ENCODE data around the gene KLHL21. TPM values are rescaled to one million over a fixed set of nuclear protein-coding genes. Genes with fewer than 3 reads are reported as not detected.

The KLHL21 gene
- total and polyA plus RNA-seq, 7 experiments from 2014 or later: 17.2 to 58.1 (median 31.1) TPM

DNA sequence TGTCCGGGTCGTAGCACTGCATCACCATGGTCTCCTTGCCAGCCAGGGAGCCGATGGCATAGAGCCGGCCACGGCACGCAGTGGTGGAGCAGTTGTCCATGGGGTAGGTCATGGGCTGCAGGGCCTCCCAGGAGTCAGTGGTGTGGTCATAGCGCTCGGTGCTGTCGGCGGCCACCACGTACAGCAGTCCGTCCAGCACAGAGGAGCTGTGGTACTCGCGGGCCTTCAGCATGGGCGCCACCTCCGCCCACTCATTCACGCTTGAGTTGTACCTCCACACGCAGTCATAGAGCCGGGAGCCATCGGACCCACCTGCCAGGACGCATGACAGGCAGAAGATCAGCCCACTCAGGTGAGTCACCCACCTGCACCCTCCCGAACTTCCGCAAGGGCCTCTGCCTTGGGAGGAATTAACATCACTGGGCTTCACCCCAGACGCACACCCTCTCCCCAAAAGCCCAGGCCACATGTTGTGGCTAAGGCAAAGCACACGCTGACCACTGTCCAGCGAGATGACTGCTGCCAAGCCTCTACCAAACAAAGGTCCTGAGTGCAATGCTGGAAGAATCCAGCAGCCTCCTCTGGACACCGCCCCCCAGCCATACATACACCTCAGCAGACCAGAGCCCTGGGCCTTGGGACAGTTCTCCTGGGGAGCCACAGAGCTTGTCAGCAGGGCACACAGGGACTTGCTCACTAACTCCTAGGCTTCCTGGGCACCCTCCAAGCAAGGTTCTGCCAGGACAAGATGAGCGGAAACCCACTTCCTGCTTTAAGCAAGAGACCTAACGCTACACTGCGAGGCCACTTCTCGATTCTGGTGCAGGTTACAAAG lies 3.3 kb downstream of the KLHL21 start:
- H3K27ac Mint-ChIP-seq: peak overlapping the region; percentile 59 to 97 (median 88)
- ChIA-PET CTCF (interaction anchor here (1.0 to 2.0 kb wide), 8 partner anchors 13 to 111 kb away, joined by 3 to 9 read pairs (median 6); partner anchors contain the start of genes PLEKHG5, THAP3 and ZBTB48), POLR2A (interaction anchor here (0.6 to 15.1 kb wide), 17 partner anchors 8 to 139 kb away, joined by 3 to 246 read pairs (median 9); partner anchors contain the start of genes NOL9, PHF13, TAS1R1 and THAP3)
- intact Hi-C loops (cut with micrococcal nuclease): no loop called here
- DNase-seq (peak in 8 of 9 donors; percentile 38 to 69 (median 61)), ATAC-seq (no peak)
- Histone ChIP-seq H3K4me1 (ENCODE audit: control insufficient read depth in 2 of 2, insufficient read depth in 2 of 2, low read length in 2 of 2) (peaks cover 30 to 45% of the 10 kb centered on the region in 2 donors), H3K9me3 (ENCODE audit: control insufficient read depth in 2 of 3, low read length in 3 of 3) (no peaks in the 10 kb centered on the region), H3K4me3 (ENCODE audit: low read length) (peak overlapping the region; percentile 72), H3K27me3 (ENCODE audit: control insufficient read depth in 2 of 2, insufficient read depth in 2 of 2, low read length in 2 of 2) (no peaks in the 10 kb centered on the region), H3K27ac (ENCODE audit: low read depth, low read length) (peak overlapping the region; percentile 94), H3K36me3 (ENCODE audit: control insufficient read depth in 2 of 3, insufficient read depth in 3 of 3, low read length in 3 of 3) (peaks cover 0 to 50% (median 16%) of the 10 kb centered on the region in 3 experiments)
- H3K27me3 Mint-ChIP-seq: no peaks in the 10 kb centered on the region
- H3K36me3 Mint-ChIP-seq: peaks cover 0 to 24% (median 5%) of the 10 kb centered on the region in 5 donors
- H3K4me1 Mint-ChIP-seq: peaks cover 13 to 67% (median 48%) of the 10 kb centered on the region in 7 donors
- peaks cover 0 to 2% (median 0%) of the 10 kb centered on the region in 11 donors for H3K9me3 Mint-ChIP-seq
- H3K4me3 Mint-ChIP-seq: peak overlapping the region; percentile 89 to 99 (median 96)

DNA sequence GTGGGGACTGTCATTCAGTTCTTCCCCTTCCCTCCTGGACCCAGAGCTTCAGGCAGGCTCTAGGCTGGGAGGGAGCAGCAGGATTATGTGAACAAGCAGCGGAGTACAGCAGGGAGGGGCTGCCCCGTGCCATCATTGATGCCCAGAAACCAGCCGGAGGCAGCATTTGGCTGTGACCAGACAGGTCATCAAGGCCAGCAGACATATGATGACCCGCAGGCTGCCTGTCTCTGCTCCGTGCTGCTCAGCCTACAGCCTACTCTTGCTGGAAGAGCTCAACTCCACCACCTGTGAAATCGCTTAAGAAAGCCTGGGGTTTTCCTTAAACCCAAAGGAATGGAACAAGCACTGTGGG lies 4.9 kb downstream of the KLHL21 start:
- Histone ChIP-seq H3K27me3 (ENCODE audit: control insufficient read depth in 2 of 2, insufficient read depth in 2 of 2, low read length in 2 of 2) (no peaks in the 10 kb centered on the region), H3K36me3 (ENCODE audit: control insufficient read depth in 2 of 3, insufficient read depth in 3 of 3, low read length in 3 of 3) (peaks cover 0 to 63% (median 16%) of the 10 kb centered on the region in 3 experiments), H3K4me3 (ENCODE audit: low read length) (no peak overlapping the region), H3K4me1 (ENCODE audit: control insufficient read depth in 2 of 2, insufficient read depth in 2 of 2, low read length in 2 of 2) (peaks cover 24 to 36% of the 10 kb centered on the region in 2 donors), H3K27ac (ENCODE audit: low read depth, low read length) (no peak overlapping the region), H3K9me3 (ENCODE audit: control insufficient read depth in 2 of 3, low read length in 3 of 3) (no peaks in the 10 kb centered on the region)
- DNase-seq: no peak
- Mint-ChIP-seq H3K36me3 (peaks cover 0 to 24% (median 5%) of the 10 kb centered on the region in 5 donors), H3K4me1 (peaks cover 6 to 60% (median 39%) of the 10 kb centered on the region in 7 donors), H3K27ac (peak overlapping the region in 1 of 9 donors; percentile 21), H3K9me3 (peaks cover 0 to 2% (median 0%) of the 10 kb centered on the region in 11 donors), H3K4me3 (peak overlapping the region in 5 of 10 donors; percentile 27 to 96 (median 43)), H3K27me3 (no peaks in the 10 kb centered on the region)
- ATAC-seq: no peak
- POLR2A ChIA-PET: interaction anchor here (0.6 to 15.1 kb wide), 7 partner anchors 9 to 55 kb away, joined by 3 to 246 read pairs (median 3); partner anchors contain the start of genes THAP3 and ZBTB48
- CTCF ChIA-PET: interaction anchor here (0.5 to 2.0 kb wide), 4 partner anchors 20 to 94 kb away, joined by 3 to 7 read pairs (median 3); no protein-coding TSS in a partner anchor
- intact Hi-C loops (cut with micrococcal nuclease): no loop called here

DNA sequence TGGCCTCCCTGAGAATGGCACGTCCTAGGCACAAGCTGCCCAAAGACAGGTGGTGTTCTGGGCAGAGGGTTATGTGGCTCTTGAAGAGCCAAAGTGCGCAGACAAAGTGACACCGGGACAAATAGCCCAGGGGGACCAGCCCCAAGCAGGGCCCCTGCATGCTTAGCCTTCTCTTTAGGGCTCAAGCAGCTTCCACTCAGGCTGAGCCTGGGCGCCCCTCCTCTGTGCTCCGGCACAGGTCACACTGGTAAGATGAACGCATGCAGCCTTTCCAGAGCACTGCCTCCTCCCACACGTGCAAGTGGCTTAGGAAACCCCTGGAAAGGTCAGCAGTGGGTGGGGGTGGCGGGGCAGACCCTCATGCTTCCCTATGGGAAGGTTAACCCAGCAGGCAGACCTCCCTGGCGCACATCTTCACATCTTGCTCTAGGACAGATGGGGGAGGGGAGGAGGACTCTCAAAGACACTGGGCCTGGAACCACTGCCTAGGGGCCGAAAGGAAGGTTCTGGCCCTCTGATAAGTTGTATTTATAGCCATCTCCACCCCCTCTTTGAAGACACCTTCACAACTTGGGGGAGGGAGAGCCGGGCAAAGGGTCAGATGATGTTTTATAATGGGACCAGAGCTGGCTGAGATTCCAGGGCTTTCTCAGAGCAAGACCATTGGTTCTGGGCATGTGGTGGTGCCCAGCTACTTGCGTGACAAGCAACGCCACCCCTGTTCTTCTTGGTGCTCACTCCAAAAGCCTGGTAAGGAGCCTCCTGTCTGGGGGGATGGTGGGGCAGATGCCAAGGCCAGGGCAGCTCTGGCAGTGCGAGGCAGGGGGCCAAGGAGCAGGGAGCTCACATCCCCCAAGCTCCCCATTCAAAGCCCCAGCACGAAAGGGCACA lies 5.5 kb downstream of the KLHL21 start:
- DNase-seq: no peak
- intact Hi-C loops (cut with micrococcal nuclease): no loop called here
- H3K27ac ChIP-seq (ENCODE audit: low read depth, low read length): peak overlapping the region; percentile 3
- peaks cover 0 to 66% (median 16%) of the 10 kb centered on the region in 3 experiments for H3K36me3 ChIP-seq (ENCODE audit: control insufficient read depth in 2 of 3, insufficient read depth in 3 of 3, low read length in 3 of 3)
- no peak for ATAC-seq
- POLR2A ChIA-PET: interaction anchor here (0.9 to 15.1 kb wide), 5 partner anchors 8 to 33 kb away, joined by 3 to 246 read pairs (median 3); partner anchors contain the start of genes THAP3 and ZBTB48
- H3K4me3 ChIP-seq (ENCODE audit: low read length): no peak overlapping the region
- Mint-ChIP-seq H3K4me1 (peaks cover 6 to 65% (median 39%) of the 10 kb centered on the region in 7 donors), H3K9me3 (peaks cover 0 to 2% (median 0%) of the 10 kb centered on the region in 11 donors), H3K4me3 (peak overlapping the region in 6 of 10 donors; percentile 27 to 96 (median 40)), H3K36me3 (peaks cover 0 to 24% (median 5%) of the 10 kb centered on the region in 5 donors), H3K27me3 (no peaks in the 10 kb centered on the region), H3K27ac (peak overlapping the region in 2 of 9 donors; percentile 43 to 57)
- CTCF ChIA-PET: interaction anchor here (0.5 to 2.0 kb wide), 4 partner anchors 21 to 94 kb away, joined by 3 to 7 read pairs (median 3); no protein-coding TSS in a partner anchor
- H3K27me3 ChIP-seq (ENCODE audit: control insufficient read depth in 2 of 2, insufficient read depth in 2 of 2, low read length in 2 of 2): no peaks in the 10 kb centered on the region
- peaks cover 24 to 36% of the 10 kb centered on the region in 2 donors for H3K4me1 ChIP-seq (ENCODE audit: control insufficient read depth in 2 of 2, insufficient read depth in 2 of 2, low read length in 2 of 2)
- no peaks in the 10 kb centered on the region for H3K9me3 ChIP-seq (ENCODE audit: control insufficient read depth in 2 of 3, low read length in 3 of 3)

DNA sequence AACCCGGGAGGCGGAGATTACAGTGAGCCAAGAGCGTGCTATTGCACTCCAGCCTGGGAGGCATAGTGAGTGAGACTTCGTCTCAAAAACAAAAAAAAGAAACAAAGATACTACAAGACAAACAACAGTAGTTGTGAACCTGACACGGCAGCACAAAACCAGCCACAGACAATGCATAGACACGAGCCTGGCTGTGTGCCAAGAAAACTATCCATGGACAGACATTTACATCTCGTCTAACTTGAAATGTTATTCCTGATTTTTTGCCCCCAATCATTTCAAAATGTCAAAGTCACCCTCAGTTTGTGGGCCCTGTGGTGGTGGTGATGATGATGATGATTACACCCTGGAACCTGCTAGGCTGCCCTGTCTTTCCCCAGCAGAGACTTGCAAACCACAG lies 6.3 kb downstream of the KLHL21 start:
- H3K27ac ChIP-seq (ENCODE audit: low read depth, low read length): no peak overlapping the region
- Mint-ChIP-seq H3K27me3 (no peaks in the 10 kb centered on the region), H3K27ac (peak overlapping the region in 4 of 9 donors; percentile 17 to 57 (median 35)), H3K4me1 (peaks cover 6 to 73% (median 45%) of the 10 kb centered on the region in 7 donors), H3K9me3 (peaks cover 0 to 2% (median 0%) of the 10 kb centered on the region in 11 donors), H3K4me3 (peak overlapping the region in 6 of 10 donors; percentile 5 to 66 (median 34)), H3K36me3 (peaks cover 0 to 24% (median 5%) of the 10 kb centered on the region in 5 donors)
- POLR2A ChIA-PET: interaction anchor here (1.4 to 15.1 kb wide), 2 partner anchors 26 to 32 kb away, joined by 3 to 246 read pairs; partner anchors contain the start of gene THAP3
- no peak for ATAC-seq
- no peaks in the 10 kb centered on the region for H3K27me3 ChIP-seq (ENCODE audit: control insufficient read depth in 2 of 2, insufficient read depth in 2 of 2, low read length in 2 of 2)
- peaks cover 0 to 68% (median 16%) of the 10 kb centered on the region in 3 experiments for H3K36me3 ChIP-seq (ENCODE audit: control insufficient read depth in 2 of 3, insufficient read depth in 3 of 3, low read length in 3 of 3)
- CTCF ChIA-PET: no interaction called here
- no peak overlapping the region for H3K4me3 ChIP-seq (ENCODE audit: low read length)
- no peak for DNase-seq
- intact Hi-C loops (cut with micrococcal nuclease): no loop called here
- H3K4me1 ChIP-seq (ENCODE audit: control insufficient read depth in 2 of 2, insufficient read depth in 2 of 2, low read length in 2 of 2): peaks cover 24 to 36% of the 10 kb centered on the region in 2 donors
- no peaks in the 10 kb centered on the region for H3K9me3 ChIP-seq (ENCODE audit: control insufficient read depth in 2 of 3, low read length in 3 of 3)

DNA sequence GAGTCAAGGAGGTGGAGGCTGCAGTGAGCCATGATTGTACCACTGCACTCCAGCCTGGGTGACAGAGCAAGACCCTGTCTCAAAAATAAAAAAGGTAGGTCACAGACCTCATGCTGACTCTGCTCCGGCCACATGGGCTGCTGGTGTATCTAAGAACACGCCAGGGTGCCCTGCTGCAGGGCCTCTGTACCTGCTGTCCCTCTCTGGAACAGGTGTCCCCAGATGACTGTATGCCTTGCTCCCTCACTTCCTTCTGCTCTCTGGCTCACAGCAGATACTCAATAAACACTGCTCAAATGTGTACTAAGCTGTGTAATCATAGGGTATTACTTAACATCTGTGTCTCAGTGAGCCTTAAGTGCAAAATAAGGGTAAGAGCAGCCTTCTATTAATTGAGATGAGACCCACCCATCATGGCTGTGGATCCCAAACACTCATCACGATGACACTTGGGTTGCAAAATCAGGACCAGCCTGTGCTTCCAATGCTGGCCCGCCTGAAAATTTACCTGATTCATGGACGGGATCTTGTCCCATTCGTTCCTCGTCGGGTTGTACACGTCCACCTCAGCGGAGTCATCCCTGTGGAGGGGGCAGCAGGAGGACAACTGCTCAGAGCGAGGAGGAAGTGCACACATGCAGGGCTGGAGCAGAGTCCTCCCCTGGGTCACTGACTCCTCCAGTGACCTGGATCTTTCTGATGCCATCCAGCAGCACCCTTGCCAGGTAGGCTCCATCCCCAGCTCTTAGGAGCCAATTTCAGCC lies 7.5 kb downstream of the KLHL21 start:
- ATAC-seq: no peak
- CTCF ChIA-PET: interaction anchor here (0.6 kb wide), 1 partner anchor 32 kb away, joined by 4 read pairs; no protein-coding TSS in a partner anchor

More for the DNA sequence above, 7.5 kb downstream of the KLHL21 start:
- no peaks in the 10 kb centered on the region for H3K27me3 Mint-ChIP-seq
- no peak overlapping the region for H3K4me3 ChIP-seq (ENCODE audit: low read length)
- no peaks in the 10 kb centered on the region for H3K9me3 Mint-ChIP-seq
- no peak for DNase-seq
- H3K27me3 ChIP-seq (ENCODE audit: control insufficient read depth in 2 of 2, insufficient read depth in 2 of 2, low read length in 2 of 2): no peaks in the 10 kb centered on the region
- intact Hi-C loops (cut with micrococcal nuclease): no loop called here
- peak overlapping the region in 1 of 9 donors; percentile 57 for H3K27ac Mint-ChIP-seq
- H3K36me3 ChIP-seq (ENCODE audit: control insufficient read depth in 2 of 3, insufficient read depth in 3 of 3, low read length in 3 of 3): peaks cover 0 to 71% (median 16%) of the 10 kb centered on the region in 3 experiments
- peak overlapping the region in 2 of 10 donors; percentile 34 to 66 for H3K4me3 Mint-ChIP-seq
- H3K4me1 ChIP-seq (ENCODE audit: control insufficient read depth in 2 of 2, insufficient read depth in 2 of 2, low read length in 2 of 2): peaks cover 24 to 29% of the 10 kb centered on the region in 2 donors
- H3K27ac ChIP-seq (ENCODE audit: low read depth, low read length): no peak overlapping the region
- H3K9me3 ChIP-seq (ENCODE audit: control insufficient read depth in 2 of 3, low read length in 3 of 3): no peaks in the 10 kb centered on the region
- POLR2A ChIA-PET: no interaction called here
- H3K36me3 Mint-ChIP-seq: peaks cover 0 to 24% (median 5%) of the 10 kb centered on the region in 5 donors
- H3K4me1 Mint-ChIP-seq: peaks cover 6 to 78% (median 51%) of the 10 kb centered on the region in 7 donors

Measured in naive thymus-derived CD4-positive, alpha-beta T cell (primary cell).